HepG2 (cell line): ENCODE data around the gene KCNQ1OT1.

Source experiments
- CHD4 ChIP-seq: fragments of 200-600 bp; sonication (generic); IDR thresholded peaks from 2 replicates; pipeline ENCODE4 v1.7.0; 2017; ENCODE audit warnings: mild to moderate bottlenecking, low read length, borderline replicate concordance
- CTCF ChIP-seq: sonication (generic); formaldehyde crosslinking; IDR thresholded peaks from 2 replicates; pipeline ENCODE4 v1.5.0; 2020; ENCODE audit warnings: mild to moderate bottlenecking, missing genetic modification reagents, moderate library complexity
- HMG20B ChIP-seq: conservative IDR thresholded peaks from 2 replicates; pipeline ENCODE4 v1.6.1; 2016; ENCODE audit warnings: missing genetic modification reagents, missing compliant biosample characterization
- ZSCAN30 ChIP-seq: sonication (generic); formaldehyde crosslinking; IDR thresholded peaks from 2 replicates; pipeline ENCODE4 v1.5.0; 2020; ENCODE audit warnings: mild to moderate bottlenecking, missing genetic modification reagents

- TF ChIP-seq CHD4 (no peak), HMG20B (CRISPR knock-in tag) (no peak), ZSCAN30 (CRISPR knock-in tag) (no peak), CTCF (CRISPR knock-in tag) (no peak)
Measured at GRCh38 chr11:2746401-2747247, 46.8 kb upstream of the KCNQ1OT1 start.
